Smooth muscle cell (in vitro differentiated cells): ENCODE data around the gene WFDC2. TPM values are rescaled to one million over a fixed set of nuclear protein-coding genes. Genes with fewer than 3 reads are reported as not detected.

Experiments
- DNase-seq: peaks from one replicate; lab custom pipeline; 2025; ENCODE audit not compliant: unreplicated experiment; lab: John Stamatoyannopoulos, UW
- H2AFZ ChIP-seq: fragments of 200-600 bp; sonication (generic); 2 replicates; pipeline ENCODE4 v1.6.0; 2016; ENCODE audit warnings: antibody characterized with exemption, low read depth, mild to moderate bottlenecking
- H3F3A ChIP-seq: fragments of 200-600 bp; sonication (generic); 2 replicates; pipeline ENCODE4 v1.6.0; 2017; ENCODE audit warnings: antibody characterized with exemption, low read depth
- H3K27ac ChIP-seq: fragments of 200-600 bp; sonication (generic); 2 replicates; pipeline ENCODE4 v1.5.1; 2016; ENCODE audit warnings: low read depth, mild to moderate bottlenecking
- H3K27me3 ChIP-seq: fragments of 200-600 bp; sonication (generic); 2 replicates; pipeline ENCODE4 v1.6.1; 2016; ENCODE audit warnings: low read depth, mild to moderate bottlenecking
- H3K36me3 ChIP-seq: fragments of 200-600 bp; sonication (generic); 2 replicates; pipeline ENCODE4 v1.5.1; 2016; ENCODE audit warnings: low read depth
- H3K4me1 ChIP-seq: fragments of 200-600 bp; sonication (generic); 2 replicates; pipeline ENCODE4 v1.5.1; 2016; ENCODE audit warnings: low read depth
- H3K4me2 ChIP-seq: fragments of 200-600 bp; sonication (generic); 2 replicates; pipeline ENCODE4 v1.6.0; 2016; ENCODE audit warnings: mild to moderate bottlenecking
- H3K4me3 ChIP-seq: fragments of 200-600 bp; sonication (generic); 2 replicates; pipeline ENCODE4 v1.5.1; 2016; ENCODE audit warnings: mild to moderate bottlenecking
- H3K79me2 ChIP-seq: fragments of 200-600 bp; sonication (generic); 2 replicates; pipeline ENCODE4 v1.6.0; 2016; ENCODE audit warnings: low read depth, mild to moderate bottlenecking
- H3K9ac ChIP-seq: fragments of 200-600 bp; sonication (generic); 2 replicates; pipeline ENCODE4 v1.6.0; 2016; ENCODE audit warnings: low read depth
- H3K9me3 ChIP-seq: fragments of 200-600 bp; sonication (generic); replicated peaks from 2 replicates; pipeline ENCODE4 v1.5.1; 2016; ENCODE audit warnings: low read depth
- H4K20me1 ChIP-seq: fragments of 200-600 bp; sonication (generic); 2 replicates; pipeline ENCODE4 v1.6.0; 2016; ENCODE audit warnings: low read depth
- CTCF ChIP-seq: fragments of 200-600 bp; sonication (generic); IDR thresholded peaks from 2 replicates; pipeline ENCODE4 v1.5.1; 2017; ENCODE audit warnings: borderline replicate concordance, mild to moderate bottlenecking, antibody characterized with exemption; ENCODE audit not compliant: insufficient read depth, poor library complexity, severe bottlenecking
- WGBS: methylation state at CpG from one replicate; pipeline ENCODE4 v1.1.7; 2016; ENCODE audit warnings: low lambda C conversion rate; 5-methylcytosine and 5-hydroxymethylcytosine counted together
- polyA plus RNA-seq: library from polyadenylated mRNA; unstranded; fragments of >200 nt; fragmentation: Nextera tagmentation; extraction: Ambion mirVana; gene quantifications from 2 replicates; pipeline ENCODE4 v1.2.1, GENCODE V29; 2016
- total RNA-seq: library from RNA; depleted of rRNA; stranded (reverse); fragments of >200 nt; gene quantifications from 2 replicates; pipeline ENCODE4 v1.2.3, GENCODE V29; 2014

Gene WFDC2
- total and polyA plus RNA-seq, 2 experiments from 2014 or later = 3.0 to 9.5 TPM

GRCh38 chr20:45441746-45442145 is 27.8 kb upstream of the WFDC2 start:
- Histone ChIP-seq H3K79me2 (no peaks in the 10 kb centered on the region), H3K4me1 (no peaks in the 10 kb centered on the region), H3K9me3 (no peaks in the 10 kb centered on the region), H4K20me1 (no peaks in the 10 kb centered on the region), H3K9ac (no peak overlapping the region), H2AFZ (no peak overlapping the region), H3K4me2 (no peak overlapping the region), H3K4me3 (no peak overlapping the region), H3F3A (no peaks in the 10 kb centered on the region), H3K27ac (no peak overlapping the region), H3K27me3 (no peaks in the 10 kb centered on the region), H3K36me3 (no peaks in the 10 kb centered on the region)
- 61% methylated on average over 1 of the region's 1 CpG for WGBS
- no peak for DNase-seq
- TF ChIP-seq CTCF = no peak

- Histone ChIP-seq H3K9me3 (no peaks in the 10 kb centered on the region), H3F3A (no peaks in the 10 kb centered on the region), H3K4me1 (no peaks in the 10 kb centered on the region), H3K9ac (no peak overlapping the region), H3K36me3 (no peaks in the 10 kb centered on the region), H3K4me2 (no peak overlapping the region), H2AFZ (no peak overlapping the region), H3K27me3 (no peaks in the 10 kb centered on the region), H3K4me3 (no peak overlapping the region), H4K20me1 (no peaks in the 10 kb centered on the region), H3K79me2 (no peaks in the 10 kb centered on the region), H3K27ac (no peak overlapping the region)
- TF ChIP-seq CTCF = no peak
- DNase-seq = no peak
Observed at GRCh38 chr20:45444050-45444449, 25.5 kb upstream of the WFDC2 start.

DNA sequence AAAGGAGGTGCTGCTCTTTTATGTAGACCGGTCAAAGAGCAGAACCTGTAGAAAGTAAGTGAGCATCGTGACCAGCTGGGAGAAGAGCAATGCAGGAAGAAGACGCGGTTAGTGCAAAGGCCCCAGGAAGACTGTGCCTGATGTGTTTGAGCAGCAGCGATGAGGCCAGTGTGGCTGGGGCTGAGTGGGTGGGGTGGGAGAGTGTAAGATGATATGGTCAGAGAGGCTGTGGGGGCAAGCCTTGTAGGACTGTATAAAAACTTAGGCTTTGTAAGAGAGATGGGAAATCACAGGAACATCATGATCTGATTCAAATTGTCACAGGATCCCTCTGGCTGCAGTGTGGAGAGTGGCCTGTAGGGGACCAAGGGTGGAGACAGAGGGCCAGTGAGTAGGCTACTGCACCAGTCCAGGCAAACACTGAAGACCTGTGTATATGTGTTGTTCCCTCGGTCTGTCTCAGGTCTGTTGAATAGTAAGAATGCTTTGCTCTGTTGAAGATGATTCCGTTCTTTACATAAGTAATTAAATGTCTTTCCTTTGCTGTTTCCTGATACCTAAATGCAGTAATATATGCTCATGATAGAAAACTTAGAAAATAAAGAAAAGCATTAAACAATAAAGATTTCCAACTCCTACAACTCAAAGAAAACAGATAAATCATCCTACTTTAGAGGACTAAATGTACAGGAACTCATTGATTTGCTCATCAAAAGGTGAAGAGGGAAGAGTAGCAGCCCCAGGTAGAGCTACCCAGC is 23.6 kb upstream of the WFDC2 start:
- H3K9me3 ChIP-seq = no peaks in the 10 kb centered on the region
- H3K4me3 ChIP-seq = no peak overlapping the region
- no peak overlapping the region for H3K9ac ChIP-seq
- H3K79me2 ChIP-seq = no peaks in the 10 kb centered on the region
- no peak overlapping the region for H3K27ac ChIP-seq
- no peaks in the 10 kb centered on the region for H3K36me3 ChIP-seq
- no peaks in the 10 kb centered on the region for H3K4me1 ChIP-seq
- peak; percentile 35 for TF ChIP-seq CTCF
- WGBS = 55% methylated on average over 7 of the region's 7 CpGs
- DNase-seq = no peak
- H3K27me3 ChIP-seq = no peaks in the 10 kb centered on the region
- H4K20me1 ChIP-seq = no peaks in the 10 kb centered on the region
- H3F3A ChIP-seq = no peaks in the 10 kb centered on the region
- no peak overlapping the region for H2AFZ ChIP-seq
- no peak overlapping the region for H3K4me2 ChIP-seq

DNA sequence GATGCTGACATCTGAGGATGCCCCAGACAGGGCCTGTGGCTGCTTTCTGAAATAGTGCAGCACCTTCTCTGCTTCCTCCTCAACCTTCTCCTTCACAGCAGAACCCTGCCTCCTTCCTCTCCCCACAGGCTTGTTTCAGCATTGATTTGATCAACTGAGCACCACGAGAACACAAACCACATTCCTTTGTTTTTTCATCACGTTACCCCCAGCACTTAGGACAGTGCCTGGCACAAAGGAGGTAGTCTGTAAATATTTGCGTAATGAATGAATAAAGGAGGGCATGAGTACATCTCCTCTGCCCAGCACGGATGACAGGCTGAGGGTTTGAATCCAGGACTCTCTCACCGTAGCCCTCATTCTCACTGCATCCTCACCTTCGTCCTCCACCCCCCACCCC is 21.3 kb upstream of the WFDC2 start:
- no peak overlapping the region for H3K4me3 ChIP-seq
- no peak for DNase-seq
- no peaks in the 10 kb centered on the region for H3K36me3 ChIP-seq
- no peak overlapping the region for H3K9ac ChIP-seq
- H3K4me2 ChIP-seq = no peak overlapping the region
- no peaks in the 10 kb centered on the region for H3K27me3 ChIP-seq
- H2AFZ ChIP-seq = no peak overlapping the region
- H3F3A ChIP-seq = no peaks in the 10 kb centered on the region
- H3K27ac ChIP-seq = no peak overlapping the region
- H3K4me1 ChIP-seq = no peaks in the 10 kb centered on the region
- no peaks in the 10 kb centered on the region for H4K20me1 ChIP-seq
- TF ChIP-seq CTCF = no peak
- H3K79me2 ChIP-seq = no peaks in the 10 kb centered on the region
- no peaks in the 10 kb centered on the region for H3K9me3 ChIP-seq
- WGBS = 69% methylated on average over 6 of the region's 6 CpGs
